ENCODE measurements around the gene C3AR1. TPM values are rescaled to one million over a fixed set of nuclear protein-coding genes. Genes with fewer than 3 reads are reported as not detected.
"Not testable (repeated sequence)": the region's sequence is repeated elsewhere in the genome, so short reads cannot be mapped to it uniquely, and the experiment has no call there.

C3AR1 gene
- total and polyA plus RNA-seq, 2 experiments from 2014 or later = 1.2 to 5.9 TPM

- Histone ChIP-seq H3K9me3 (ENCODE audit: low read depth) (no peaks in the 10 kb centered on the region), H3K9me2 (replicated peaks; ENCODE audit: insufficient read depth) (no peaks in the 10 kb centered on the region), H3K4me3 (no peak overlapping the region), H3K36me3 (replicated peaks; ENCODE audit: insufficient read depth, low read depth) (peaks cover 6% of the 10 kb centered on the region), H3K4me2 (no peak overlapping the region), H3K27ac (no peak overlapping the region), H3K79me2 (no peaks in the 10 kb centered on the region), H3K4me1 (ENCODE audit: insufficient read depth) (no peaks in the 10 kb centered on the region), H2AFZ (no peak overlapping the region), H4K20me1 (ENCODE audit: insufficient read depth, poor library complexity, severe bottlenecking) (no peaks in the 10 kb centered on the region), H3K27me3 (no peaks in the 10 kb centered on the region)
- no peak for TF ChIP-seq EZH2phosphoT487 (IDR thresholded peaks at IDR 0.05; ENCODE audit: low read depth, severe bottlenecking, unreplicated experiment)
- TF ChIP-seq EZH2 (IDR thresholded peaks at IDR 0.05; ENCODE audit: borderline replicate concordance) = no peak
- TF ChIP-seq CTCF (IDR thresholded peaks at IDR 0.05; ENCODE audit: poor library complexity) = no peak
- WGBS (ENCODE audit: low lambda C conversion rate, missing lambda C conversion rate) = 76% methylated on average over 2 of the region's 2 CpGs
- no peak for DNase-seq (ENCODE audit: low spot score)
Observed at GRCh38 chr12:8096281-8096915, 30.2 kb upstream of the C3AR1 start.

- Histone ChIP-seq H3K36me3 (replicated peaks; ENCODE audit: insufficient read depth, low read depth) (peaks cover 6% of the 10 kb centered on the region), H3K27ac (no peak overlapping the region), H3K9me3 (ENCODE audit: low read depth) (no peaks in the 10 kb centered on the region), H3K4me2 (no peak overlapping the region), H3K27me3 (no peaks in the 10 kb centered on the region), H3K9me2 (replicated peaks; ENCODE audit: insufficient read depth) (no peaks in the 10 kb centered on the region), H3K4me3 (no peak overlapping the region), H4K20me1 (ENCODE audit: insufficient read depth, poor library complexity, severe bottlenecking) (peaks cover 6% of the 10 kb centered on the region), H3K79me2 (peaks cover 16% of the 10 kb centered on the region), H3K4me1 (ENCODE audit: insufficient read depth) (no peaks in the 10 kb centered on the region), H2AFZ (no peak overlapping the region)
- TF ChIP-seq CTCF (IDR thresholded peaks at IDR 0.05; ENCODE audit: poor library complexity) = no peak
- DNase-seq (ENCODE audit: low spot score) = no peak
- 92% methylated on average over 3 of the region's 3 CpGs for WGBS (ENCODE audit: low lambda C conversion rate, missing lambda C conversion rate)
Observed at GRCh38 chr12:8093291-8093690, 27.1 kb upstream of the C3AR1 start.

GRCh38 chr12:8089716-8090115 is 23.6 kb upstream of the C3AR1 start:
- H3K9me3 ChIP-seq (ENCODE audit: low read depth) = no peaks in the 10 kb centered on the region
- peaks cover 16% of the 10 kb centered on the region for H4K20me1 ChIP-seq (ENCODE audit: insufficient read depth, poor library complexity, severe bottlenecking)
- no peak overlapping the region for H2AFZ ChIP-seq
- no peaks in the 10 kb centered on the region for H3K4me1 ChIP-seq (ENCODE audit: insufficient read depth)
- DNase-seq (ENCODE audit: low spot score) = no peak
- TF ChIP-seq CTCF (IDR thresholded peaks at IDR 0.05; ENCODE audit: poor library complexity) = no peak
- no peak for TF ChIP-seq EZH2 (IDR thresholded peaks at IDR 0.05; ENCODE audit: borderline replicate concordance)
- no peak for TF ChIP-seq EZH2phosphoT487 (IDR thresholded peaks at IDR 0.05; ENCODE audit: low read depth, severe bottlenecking, unreplicated experiment)
- peaks cover 6% of the 10 kb centered on the region for H3K36me3 ChIP-seq (replicated peaks; ENCODE audit: insufficient read depth, low read depth)
- no peaks in the 10 kb centered on the region for H3K27me3 ChIP-seq
- H3K4me3 ChIP-seq = no peak overlapping the region
- 87% methylated on average over 5 of the region's 5 CpGs for WGBS (ENCODE audit: low lambda C conversion rate, missing lambda C conversion rate)
- H3K79me2 ChIP-seq = peaks cover 50% of the 10 kb centered on the region
- H3K4me2 ChIP-seq = no peak overlapping the region
- no peaks in the 10 kb centered on the region for H3K9me2 ChIP-seq (replicated peaks; ENCODE audit: insufficient read depth)
- no peak overlapping the region for H3K27ac ChIP-seq

GRCh38 chr12:8089277-8089676 is 23.1 kb upstream of the C3AR1 start:
- not testable (repeated sequence) for DNase-seq (ENCODE audit: low spot score); H3K4me2 ChIP-seq; H3K4me1 ChIP-seq (ENCODE audit: insufficient read depth); H3K4me3 ChIP-seq; H3K9me3 ChIP-seq (ENCODE audit: low read depth); H2AFZ ChIP-seq; H3K36me3 ChIP-seq (replicated peaks; ENCODE audit: insufficient read depth, low read depth); H3K27me3 ChIP-seq; H3K9me2 ChIP-seq (replicated peaks; ENCODE audit: insufficient read depth); H3K27ac ChIP-seq
- Histone ChIP-seq H4K20me1 (ENCODE audit: insufficient read depth, poor library complexity, severe bottlenecking) (peaks cover 16% of the 10 kb centered on the region), H3K79me2 (peaks cover 55% of the 10 kb centered on the region)
- WGBS (ENCODE audit: low lambda C conversion rate, missing lambda C conversion rate) = 96% methylated on average over 11 of the region's 11 CpGs
